ENCODE data around the gene C12orf57.

C12orf57 gene

GRCh38 chr12:6957151-6957701 is 13.4 kb downstream of the C12orf57 start:
- H3K36me3 Mint-ChIP-seq, result peaks cover 90% of the 10 kb centered on the region
- peak; percentile 29 for DNase-seq
- CTCF ChIA-PET, result interaction anchor here (0.7 to 12.3 kb wide), 4 partner anchors 9 to 85 kb away, joined by 3 to 491 read pairs (median 4); partner anchors contain the start of genes C12orf57, PTPN6 and RNU7-1
- no peaks in the 10 kb centered on the region for H3K9me3 Mint-ChIP-seq
- peak overlapping the region; percentile 99 for H3K27ac Mint-ChIP-seq
- peaks cover 3% of the 10 kb centered on the region for H3K27me3 Mint-ChIP-seq
- H3K4me3 Mint-ChIP-seq, result peak overlapping the region; percentile 93
- H3K4me1 Mint-ChIP-seq, result peaks cover 85% of the 10 kb centered on the region

GRCh38 chr12:6957741-6958608 is 14.2 kb downstream of the C12orf57 start:
- CTCF ChIA-PET, result interaction anchor here (0.7 to 12.3 kb wide), 5 partner anchors 13 to 155 kb away, joined by 3 to 491 read pairs (median 3); partner anchors contain the start of genes C12orf57, LPCAT3, PTPN6 and RNU7-1
- DNase-seq, result peak; percentile 29
- peak overlapping the region; percentile 93 for H3K4me3 Mint-ChIP-seq
- H3K9me3 Mint-ChIP-seq, result no peaks in the 10 kb centered on the region
- peaks cover 83% of the 10 kb centered on the region for H3K36me3 Mint-ChIP-seq
- peaks cover 89% of the 10 kb centered on the region for H3K4me1 Mint-ChIP-seq
- peaks cover 3% of the 10 kb centered on the region for H3K27me3 Mint-ChIP-seq
- peak overlapping the region; percentile 99 for H3K27ac Mint-ChIP-seq

- Mint-ChIP-seq H3K9me3 (no peaks in the 10 kb centered on the region), H3K36me3 (peaks cover 76% of the 10 kb centered on the region), H3K27ac (peak overlapping the region; percentile 99), H3K27me3 (peaks cover 2% of the 10 kb centered on the region), H3K4me1 (peaks cover 90% of the 10 kb centered on the region), H3K4me3 (peak overlapping the region; percentile 93)
- DNase-seq, result no peak
- CTCF ChIA-PET, result interaction anchor here (1.0 to 12.3 kb wide), 4 partner anchors 13 to 154 kb away, joined by 3 to 491 read pairs (median 21); partner anchors contain the start of genes C12orf57, LPCAT3, PTPN6 and RNU7-1
Measured at GRCh38 chr12:6958609-6959057, 14.8 kb downstream of the C12orf57 start.

GRCh38 chr12:6959058-6959804 is 15.4 kb downstream of the C12orf57 start:
- peak; percentile 80 for DNase-seq
- Mint-ChIP-seq H3K27me3 (no peaks in the 10 kb centered on the region), H3K4me3 (peak overlapping the region; percentile 93), H3K36me3 (peaks cover 70% of the 10 kb centered on the region), H3K4me1 (peaks cover 90% of the 10 kb centered on the region), H3K9me3 (no peaks in the 10 kb centered on the region), H3K27ac (peak overlapping the region; percentile 99)
- CTCF ChIA-PET, result interaction anchor here (0.7 to 12.3 kb wide), 4 partner anchors 14 to 59 kb away, joined by 3 to 491 read pairs (median 21); partner anchors contain the start of genes C12orf57, LPCAT3, PTPN6 and RNU7-1

GRCh38 chr12:6959805-6960592 is 16.2 kb downstream of the C12orf57 start:
- peak overlapping the region; percentile 93 for H3K4me3 Mint-ChIP-seq
- H3K4me1 Mint-ChIP-seq, result peaks cover 90% of the 10 kb centered on the region
- H3K27ac Mint-ChIP-seq, result peak overlapping the region; percentile 99
- H3K36me3 Mint-ChIP-seq, result peaks cover 63% of the 10 kb centered on the region
- no peaks in the 10 kb centered on the region for H3K27me3 Mint-ChIP-seq
- CTCF ChIA-PET, result interaction anchor here (1.0 to 12.3 kb wide), 5 partner anchors 15 to 149 kb away, joined by 3 to 491 read pairs (median 4); partner anchors contain the start of genes C12orf57, C1RL, PTPN6 and RNU7-1
- H3K9me3 Mint-ChIP-seq, result no peaks in the 10 kb centered on the region
- peak; percentile 21 for DNase-seq

- H3K4me3 Mint-ChIP-seq, result peak overlapping the region; percentile 93
- H3K9me3 Mint-ChIP-seq, result no peaks in the 10 kb centered on the region
- H3K4me1 Mint-ChIP-seq, result peaks cover 90% of the 10 kb centered on the region
- peak overlapping the region; percentile 99 for H3K27ac Mint-ChIP-seq
- peaks cover 63% of the 10 kb centered on the region for H3K36me3 Mint-ChIP-seq
- CTCF ChIA-PET, result interaction anchor here (0.7 to 12.3 kb wide), 10 partner anchors 15 to 152 kb away, joined by 3 to 491 read pairs (median 4); partner anchors contain the start of genes C12orf57, C1RL, PTPN6 and RNU7-1
- peak; percentile 57 for DNase-seq
- H3K27me3 Mint-ChIP-seq, result no peaks in the 10 kb centered on the region
Measured at GRCh38 chr12:6960593-6961277, 16.9 kb downstream of the C12orf57 start.

- CTCF ChIA-PET, result interaction anchor here (0.7 to 12.3 kb wide), 10 partner anchors 16 to 151 kb away, joined by 3 to 491 read pairs (median 4); partner anchors contain the start of genes C12orf57, C1RL, PTPN6 and RNU7-1
- peak overlapping the region; percentile 93 for H3K4me3 Mint-ChIP-seq
- H3K27me3 Mint-ChIP-seq, result no peaks in the 10 kb centered on the region
- H3K27ac Mint-ChIP-seq, result peak overlapping the region; percentile 99
- H3K36me3 Mint-ChIP-seq, result peaks cover 60% of the 10 kb centered on the region
- no peaks in the 10 kb centered on the region for H3K9me3 Mint-ChIP-seq
- DNase-seq, result peak; percentile 86
- peaks cover 88% of the 10 kb centered on the region for H3K4me1 Mint-ChIP-seq
Measured at GRCh38 chr12:6961278-6961694, 17.5 kb downstream of the C12orf57 start.

GRCh38 chr12:6961695-6962284 is 18.0 kb downstream of the C12orf57 start:
- no peaks in the 10 kb centered on the region for H3K9me3 Mint-ChIP-seq

GRCh38 chr12:6962285-6963015 is 18.6 kb downstream of the C12orf57 start:
- CTCF ChIA-PET, result interaction anchor here (1.4 to 12.3 kb wide), 5 partner anchors 17 to 150 kb away, joined by 4 to 491 read pairs (median 9); partner anchors contain the start of genes C12orf57, C1RL, PTPN6 and RNU7-1
- no peaks in the 10 kb centered on the region for H3K27me3 Mint-ChIP-seq
- peaks cover 82% of the 10 kb centered on the region for H3K4me1 Mint-ChIP-seq
- H3K27ac Mint-ChIP-seq, result peak overlapping the region; percentile 99
- peak overlapping the region; percentile 93 for H3K4me3 Mint-ChIP-seq
- H3K9me3 Mint-ChIP-seq, result no peaks in the 10 kb centered on the region
- no peak for DNase-seq
- H3K36me3 Mint-ChIP-seq, result peaks cover 56% of the 10 kb centered on the region

More at GRCh38 chr12:6961695-6962284, 18.0 kb downstream of the C12orf57 start:
- CTCF ChIA-PET, result interaction anchor here (1.0 to 12.3 kb wide), 7 partner anchors 16 to 151 kb away, joined by 3 to 491 read pairs (median 5); partner anchors contain the start of genes C12orf57, C1RL, PTPN6 and RNU7-1
- Mint-ChIP-seq H3K4me3 (peak overlapping the region; percentile 93), H3K4me1 (peaks cover 86% of the 10 kb centered on the region), H3K36me3 (peaks cover 58% of the 10 kb centered on the region), H3K27ac (peak overlapping the region; percentile 99), H3K27me3 (no peaks in the 10 kb centered on the region)
- peak; percentile 62 for DNase-seq

GRCh38 chr12:6963016-6963731 is 19.4 kb downstream of the C12orf57 start:
- H3K4me1 Mint-ChIP-seq, result peaks cover 78% of the 10 kb centered on the region
- H3K27me3 Mint-ChIP-seq, result no peaks in the 10 kb centered on the region
- DNase-seq, result no peak
- peak overlapping the region; percentile 64 for H3K27ac Mint-ChIP-seq
- H3K9me3 Mint-ChIP-seq, result no peaks in the 10 kb centered on the region
- H3K4me3 Mint-ChIP-seq, result no peak overlapping the region
- H3K36me3 Mint-ChIP-seq, result peaks cover 57% of the 10 kb centered on the region
- CTCF ChIA-PET, result interaction anchor here (1.0 to 12.3 kb wide), 5 partner anchors 8 to 148 kb away, joined by 3 to 491 read pairs (median 13); partner anchors contain the start of genes C12orf57, PTPN6, RNU7-1 and SPSB2
